ENCODE data around the gene POU4F3. TPM values are rescaled to one million over a fixed set of nuclear protein-coding genes. Genes with fewer than 3 reads are reported as not detected.
"Not testable (repeated sequence)": the region's sequence is repeated elsewhere in the genome, so short reads cannot be mapped to it uniquely, and the experiment has no call there.

POU4F3 gene
- total RNA-seq, result under 1 TPM in 1 of 2 experiments, not detected in 1; 0.08 TPM

GRCh38 chr5:146338774-146339714, at the start of gene POU4F3:
POU4F3 (plus strand) TSS chr5:146338839; CDS start chr5:146339113, 274 bp downstream.
- Mint-ChIP-seq H3K4me1 (peaks cover 10% of the 10 kb centered on the region), H3K36me3 (no peaks in the 10 kb centered on the region), H3K9me3 (peaks cover 1% of the 10 kb centered on the region), H3K27me3 (peaks cover 94% of the 10 kb centered on the region), H3K27ac (no peak within 1 kb of the TSS), H3K4me3 (no peak within 1 kb of the TSS)
- no peak for DNase-seq

GRCh38 chr5:146290318-146290717, 48.3 kb upstream of the POU4F3 start:
- no peak overlapping the region for H3K27ac Mint-ChIP-seq
- no peaks in the 10 kb centered on the region for H3K4me1 Mint-ChIP-seq
- H3K9me3 Mint-ChIP-seq, result no peaks in the 10 kb centered on the region
- no peak overlapping the region for H3K4me3 Mint-ChIP-seq
- H3K36me3 Mint-ChIP-seq, result no peaks in the 10 kb centered on the region
- H3K27me3 Mint-ChIP-seq, result no peaks in the 10 kb centered on the region
- no peak for DNase-seq

GRCh38 chr5:146291421-146292074, 47.1 kb upstream of the POU4F3 start:
- Mint-ChIP-seq H3K9me3 (no peaks in the 10 kb centered on the region), H3K27ac (no peak overlapping the region), H3K36me3 (no peaks in the 10 kb centered on the region), H3K27me3 (no peaks in the 10 kb centered on the region), H3K4me1 (no peaks in the 10 kb centered on the region), H3K4me3 (no peak overlapping the region)
- no peak for DNase-seq

GRCh38 chr5:146296245-146296644, 42.4 kb upstream of the POU4F3 start:
- Mint-ChIP-seq H3K36me3 (no peaks in the 10 kb centered on the region), H3K4me3 (no peak overlapping the region), H3K4me1 (no peaks in the 10 kb centered on the region), H3K27me3 (no peaks in the 10 kb centered on the region), H3K9me3 (no peaks in the 10 kb centered on the region), H3K27ac (no peak overlapping the region)
- DNase-seq, result no peak

GRCh38 chr5:146298920-146299319, 39.7 kb upstream of the POU4F3 start:
- H3K36me3 Mint-ChIP-seq, H3K4me1 Mint-ChIP-seq, H3K9me3 Mint-ChIP-seq, H3K4me3 Mint-ChIP-seq, H3K27ac Mint-ChIP-seq, DNase-seq, H3K27me3 Mint-ChIP-seq: not testable (repeated sequence)

- no peaks in the 10 kb centered on the region for H3K9me3 Mint-ChIP-seq
Measured at GRCh38 chr5:146301626-146302025, 37.0 kb upstream of the POU4F3 start.

GRCh38 chr5:146302406-146302805, 36.2 kb upstream of the POU4F3 start:
- no peak overlapping the region for H3K4me3 Mint-ChIP-seq
- H3K27me3 Mint-ChIP-seq, result no peaks in the 10 kb centered on the region
- no peak for DNase-seq
- H3K4me1 Mint-ChIP-seq, result no peaks in the 10 kb centered on the region
- no peak overlapping the region for H3K27ac Mint-ChIP-seq
- no peaks in the 10 kb centered on the region for H3K36me3 Mint-ChIP-seq
- H3K9me3 Mint-ChIP-seq, result no peaks in the 10 kb centered on the region

More at GRCh38 chr5:146301626-146302025, 37.0 kb upstream of the POU4F3 start:
- Mint-ChIP-seq H3K36me3 (no peaks in the 10 kb centered on the region), H3K4me3 (no peak overlapping the region), H3K27ac (no peak overlapping the region), H3K27me3 (no peaks in the 10 kb centered on the region), H3K4me1 (no peaks in the 10 kb centered on the region)
- DNase-seq, result no peak

- no peaks in the 10 kb centered on the region for H3K9me3 Mint-ChIP-seq
- peaks cover 9% of the 10 kb centered on the region for H3K27me3 Mint-ChIP-seq
- DNase-seq, result no peak
- no peaks in the 10 kb centered on the region for H3K36me3 Mint-ChIP-seq
- no peak overlapping the region for H3K27ac Mint-ChIP-seq
- no peak overlapping the region for H3K4me3 Mint-ChIP-seq
- no peaks in the 10 kb centered on the region for H3K4me1 Mint-ChIP-seq
Measured at GRCh38 chr5:146306838-146307237, 31.8 kb upstream of the POU4F3 start.

- Mint-ChIP-seq H3K36me3 (no peaks in the 10 kb centered on the region), H3K4me1 (peaks cover 1% of the 10 kb centered on the region), H3K9me3 (no peaks in the 10 kb centered on the region)
Measured at GRCh38 chr5:146307796-146308195, 30.8 kb upstream of the POU4F3 start.

GRCh38 chr5:146310540-146310939, 28.1 kb upstream of the POU4F3 start:
- DNase-seq, result no peak
- Mint-ChIP-seq H3K4me1 (peaks cover 8% of the 10 kb centered on the region), H3K27me3 (peaks cover 28% of the 10 kb centered on the region), H3K27ac (no peak overlapping the region), H3K9me3 (no peaks in the 10 kb centered on the region), H3K4me3 (no peak overlapping the region), H3K36me3 (no peaks in the 10 kb centered on the region)

More at GRCh38 chr5:146307796-146308195, 30.8 kb upstream of the POU4F3 start:
- no peak overlapping the region for H3K4me3 Mint-ChIP-seq
- peaks cover 13% of the 10 kb centered on the region for H3K27me3 Mint-ChIP-seq
- H3K27ac Mint-ChIP-seq, result no peak overlapping the region
- DNase-seq, result no peak

- Mint-ChIP-seq H3K27ac (no peak overlapping the region), H3K4me1 (peaks cover 8% of the 10 kb centered on the region), H3K4me3 (no peak overlapping the region), H3K9me3 (no peaks in the 10 kb centered on the region), H3K36me3 (no peaks in the 10 kb centered on the region), H3K27me3 (peaks cover 34% of the 10 kb centered on the region)
- DNase-seq, result no peak
Measured at GRCh38 chr5:146311278-146311677, 27.4 kb upstream of the POU4F3 start.

- peaks cover 8% of the 10 kb centered on the region for H3K4me1 Mint-ChIP-seq
- no peak overlapping the region for H3K4me3 Mint-ChIP-seq
- no peaks in the 10 kb centered on the region for H3K36me3 Mint-ChIP-seq
- H3K27ac Mint-ChIP-seq, result no peak overlapping the region
- DNase-seq, result no peak
- peaks cover 34% of the 10 kb centered on the region for H3K27me3 Mint-ChIP-seq
- no peaks in the 10 kb centered on the region for H3K9me3 Mint-ChIP-seq
Measured at GRCh38 chr5:146313027-146313426, 25.6 kb upstream of the POU4F3 start.

GRCh38 chr5:146321571-146321970, 17.1 kb upstream of the POU4F3 start:
- no peak for DNase-seq
- Mint-ChIP-seq H3K27ac (no peak overlapping the region), H3K9me3 (no peaks in the 10 kb centered on the region), H3K27me3 (peaks cover 5% of the 10 kb centered on the region), H3K36me3 (no peaks in the 10 kb centered on the region), H3K4me1 (no peaks in the 10 kb centered on the region), H3K4me3 (no peak overlapping the region)

- DNase-seq, result no peak
- no peaks in the 10 kb centered on the region for H3K4me1 Mint-ChIP-seq
- H3K4me3 Mint-ChIP-seq, result no peak overlapping the region
- H3K36me3 Mint-ChIP-seq, result no peaks in the 10 kb centered on the region
- H3K9me3 Mint-ChIP-seq, result no peaks in the 10 kb centered on the region
- H3K27ac Mint-ChIP-seq, result no peak overlapping the region
- H3K27me3 Mint-ChIP-seq, result peaks cover 31% of the 10 kb centered on the region
Measured at GRCh38 chr5:146327257-146327870, 11.3 kb upstream of the POU4F3 start.

- Mint-ChIP-seq H3K27me3 (peaks cover 36% of the 10 kb centered on the region), H3K27ac (no peak overlapping the region), H3K4me1 (no peaks in the 10 kb centered on the region), H3K9me3 (no peaks in the 10 kb centered on the region), H3K36me3 (no peaks in the 10 kb centered on the region), H3K4me3 (no peak overlapping the region)
- no peak for DNase-seq
Measured at GRCh38 chr5:146327989-146328388, 10.7 kb upstream of the POU4F3 start.

All from activated naive CD8-positive, alpha-beta T cell treated with anti-CD3 and anti-CD28 coated beads for 36 hours (primary cell).